Right ventricle myocardium superior (tissue), 1 donor: Measurements from ENCODE around the gene DYDC1. TPM values are rescaled to one million over a fixed set of nuclear protein-coding genes. Genes with fewer than 3 reads are reported as not detected.

ENCODE experiments used
- ATAC-seq: fragments of 200-7000 bp; cut with Tn5 transposase; one replicate; pipeline ENCODE4 v1.9.1; 2020; ENCODE audit warnings: mild to moderate bottlenecking; ENCODE audit not compliant: poor library complexity
- DNase-seq: peaks from one replicate; pipeline ENCODE4 v3.0.0-alpha.2; 2020
- intact Hi-C: fragments of 100-400 bp; cut with DNase I; formaldehyde crosslinking; loops from one replicate; pipeline ENCODE4 v1.11.2; 2022
- total RNA-seq: library from RNA; stranded (reverse); fragmentation: NEBNext Ultra II Directional; extraction: Animal tissue kit (Norgen Biotek cat#: 25700); gene quantifications from one replicate; pipeline ENCODE4 v1.2.1, GENCODE V29; 2021
- donor health status: DM: no; HTN: yes; CAD: no; lungs with severe emphysema.

The DYDC1 gene
- total RNA-seq, 1 donor from 2014 or later = not detected

GRCh38 chr10:80292607-80293239, 63.8 kb downstream of the DYDC1 start:
- DNase-seq = no peak
- ATAC-seq = no peak
- intact Hi-C loops = no loop called here

- ATAC-seq (no peak), DNase-seq (no peak)
- intact Hi-C loops = no loop called here
These were observed 65.9 kb downstream of the DYDC1 start for GRCh38 chr10:80290474-80291220.

GRCh38 chr10:80289451-80290287, 66.9 kb downstream of the DYDC1 start, which contains the start of gene MAT1A:
TSS of gene MAT1A (minus strand) at chr10:80289658. CDS start at chr10:80289423, 235 bp downstream.
- ATAC-seq (peak; percentile 67), DNase-seq (no peak)
- intact Hi-C loops = no loop called here

- intact Hi-C loops = no loop called here
- DNase-seq (no peak), ATAC-seq (no peak)
These were observed 67.7 kb downstream of the DYDC1 start for GRCh38 chr10:80288849-80289248.

Other genes with a start within 250 kb of the DYDC1 start
- gene PLAC9, start 224.0 kb downstream of the DYDC1 start, total RNA-seq = 29.1 TPM
- gene ANXA11, start 151.2 kb downstream of the DYDC1 start, total RNA-seq = 434 TPM
- 0.30 TPM for gene MAT1A, start 67.1 kb downstream of the DYDC1 start, total RNA-seq
- gene DYDC2, start within 50 bp of the DYDC1 start, total RNA-seq = not detected
- 110 TPM for gene PRXL2A, start 51.8 kb upstream of the DYDC1 start, total RNA-seq
- gene TSPAN14, start 97.6 kb upstream of the DYDC1 start, total RNA-seq = 36.6 TPM
- gene SH2D4B, start 181.1 kb upstream of the DYDC1 start, total RNA-seq = not detected